Measurements from ENCODE around the gene INTS11.
A peak's percentile ranks its signal among the peaks of the same experiment; 100 is the strongest.

The INTS11 gene

DNA sequence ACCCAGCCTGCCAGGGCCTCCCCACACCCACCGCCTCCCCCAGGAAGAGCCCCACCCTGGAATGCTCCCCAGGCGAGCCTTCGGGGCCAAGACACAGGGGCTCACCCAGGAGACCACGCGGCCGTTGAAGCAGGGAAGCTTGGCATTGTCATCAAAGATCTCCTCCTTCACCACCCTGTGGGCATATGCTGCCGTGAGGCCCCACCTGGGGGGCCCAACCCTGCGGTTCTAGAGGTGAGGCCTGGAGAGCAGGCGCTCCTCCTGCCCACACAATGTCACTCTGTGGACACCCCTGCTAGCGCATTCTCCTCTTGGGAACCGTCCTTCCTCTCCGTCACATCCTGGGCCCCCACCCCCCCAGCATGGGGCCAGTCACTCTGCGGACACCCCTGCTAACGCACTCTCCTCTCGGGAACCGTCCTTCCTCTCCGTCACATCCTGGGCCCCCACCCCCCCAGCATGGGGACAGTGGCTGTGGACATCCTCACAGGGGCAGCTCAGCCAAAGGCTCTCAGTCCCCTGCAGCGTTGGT lies 18.2 kb upstream of the INTS11 start:
- DNase-seq, result no peak

DNA sequence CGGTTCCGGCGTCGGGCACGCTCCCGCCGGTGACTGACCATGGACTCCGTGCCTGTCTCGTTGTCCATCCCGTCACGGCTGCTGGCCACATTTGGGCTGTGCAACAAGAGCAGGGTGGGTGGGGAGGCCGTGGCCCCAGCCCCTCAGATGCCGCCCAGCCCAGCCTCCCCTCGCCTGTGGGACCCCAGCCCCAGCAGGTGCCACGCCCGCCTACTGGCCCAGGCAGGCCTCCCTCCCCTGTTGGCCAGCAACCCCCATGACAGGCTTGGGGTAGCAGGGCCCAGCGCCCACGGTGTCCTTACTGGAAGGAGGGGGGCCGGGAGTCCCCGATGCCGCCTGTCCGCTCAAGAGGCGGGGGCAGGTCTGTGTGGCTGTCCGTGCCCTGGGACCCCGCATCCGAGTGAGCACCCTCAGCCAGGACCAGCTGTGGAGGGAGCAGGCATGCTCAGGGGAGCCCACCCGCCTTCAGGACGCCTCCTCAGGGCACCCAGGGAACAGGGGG lies 17.7 kb upstream of the INTS11 start:
- no peak for DNase-seq

DNA sequence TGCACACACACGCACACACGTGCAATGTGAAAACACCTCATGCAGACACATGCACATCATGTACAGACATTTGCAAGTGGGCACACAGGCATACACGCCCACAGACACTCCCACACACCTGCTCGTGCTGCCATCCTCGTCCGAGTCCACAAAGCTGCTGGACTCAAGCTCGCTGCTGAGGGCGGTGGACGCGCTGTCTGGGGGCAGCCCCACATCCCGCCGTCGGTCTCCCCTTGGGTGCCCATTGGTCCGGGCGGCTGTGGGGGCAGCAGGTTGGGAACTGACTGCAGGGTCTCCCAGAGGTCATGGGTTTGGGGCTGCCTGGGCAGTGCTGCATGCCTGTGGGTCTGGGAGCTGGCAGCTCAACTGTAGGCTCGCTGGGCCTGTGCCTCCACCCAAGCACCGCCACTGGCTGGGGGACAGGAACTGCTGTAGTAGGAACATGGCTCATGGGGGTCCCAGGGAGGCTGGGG lies 17.1 kb upstream of the INTS11 start:
- no peak for DNase-seq

DNA sequence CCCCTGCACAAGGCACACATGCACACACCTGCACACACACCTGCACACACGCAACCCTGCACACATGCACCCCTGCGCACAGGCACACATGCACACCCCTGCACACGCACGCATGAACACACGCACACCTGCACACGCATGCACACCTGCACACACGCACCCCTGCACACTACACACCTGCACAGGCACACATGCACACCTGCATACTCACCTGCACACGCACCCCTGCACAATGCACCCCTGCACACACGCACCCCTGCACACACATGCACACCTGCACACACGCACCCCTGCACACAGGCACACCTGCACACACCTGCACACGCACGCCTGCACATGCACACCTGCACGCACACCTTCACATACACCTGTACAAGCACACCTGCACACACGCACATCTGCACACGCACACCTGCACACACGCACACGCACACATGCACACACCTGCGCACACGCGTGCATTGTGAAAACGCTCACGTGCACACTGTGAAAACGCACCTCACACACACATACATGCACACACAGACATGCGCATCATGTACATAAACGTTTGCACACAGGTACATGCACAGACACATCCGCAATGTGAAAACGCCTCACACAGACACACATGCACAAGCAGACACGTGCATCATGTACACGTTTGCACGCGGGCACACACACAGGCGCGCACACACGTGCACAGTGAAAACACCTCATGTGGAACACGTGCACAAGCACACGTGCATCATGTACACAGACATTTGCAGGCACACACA lies 16.5 kb upstream of the INTS11 start:
- DNase-seq, result no peak

DNA sequence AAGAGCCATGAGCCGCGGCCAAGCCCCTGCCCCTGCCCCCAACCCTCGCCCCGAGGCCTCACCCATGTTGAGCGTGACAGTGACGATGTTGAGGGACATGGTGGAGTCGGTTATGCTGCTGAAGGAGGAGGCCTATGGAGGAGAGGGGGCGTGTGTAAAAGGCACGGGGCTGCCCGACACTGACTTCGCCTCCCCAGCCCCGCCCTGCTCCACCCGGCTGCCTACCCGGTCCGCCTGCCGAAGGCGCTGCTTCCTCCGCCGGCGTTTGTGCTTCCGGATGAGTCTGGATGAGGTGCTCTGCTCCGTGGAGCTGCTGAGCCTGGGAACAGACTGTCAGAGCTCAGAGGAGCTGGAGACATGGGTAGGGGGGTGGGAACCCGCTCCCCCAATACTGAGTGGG lies 15.7 kb upstream of the INTS11 start:
- DNase-seq, result no peak

DNA sequence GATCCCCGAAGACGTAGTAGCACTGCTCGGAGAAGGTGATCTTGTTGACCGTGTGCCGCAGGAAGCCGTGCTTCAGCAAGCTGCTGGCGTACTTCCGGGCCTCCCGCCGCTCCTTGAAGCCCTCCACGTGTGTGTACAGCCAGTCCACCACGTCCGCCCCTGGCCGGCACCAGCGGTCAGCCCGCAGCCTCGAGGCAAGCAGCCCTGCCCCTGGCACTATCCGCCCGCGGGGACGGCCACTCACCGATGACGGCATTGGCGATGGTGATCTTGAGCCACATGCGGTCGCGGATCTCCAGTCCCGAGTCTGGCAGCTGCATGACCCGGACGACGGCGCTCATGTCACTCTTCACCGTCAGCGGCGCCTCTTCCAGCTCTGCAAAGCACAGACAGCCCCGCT lies 13.8 kb upstream of the INTS11 start:
- DNase-seq, result no peak

DNA sequence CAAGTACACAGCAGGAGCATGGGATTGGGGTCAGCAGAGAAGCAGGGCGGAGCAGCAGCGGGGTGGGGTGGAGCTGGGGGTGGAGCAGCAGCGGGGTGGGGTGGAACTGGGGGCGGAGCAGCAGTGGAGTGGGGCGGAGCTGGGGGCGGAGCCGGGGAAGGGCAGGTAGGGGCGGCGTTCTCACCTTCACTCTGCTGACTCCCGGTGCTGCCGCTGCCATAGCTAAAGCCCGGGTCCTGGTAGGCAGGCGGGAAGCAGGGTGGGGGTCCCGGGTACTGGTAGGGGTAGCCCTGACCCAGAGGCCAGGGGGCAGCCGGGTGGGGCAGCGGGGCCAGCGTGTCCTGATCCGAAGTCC lies 13.3 kb upstream of the INTS11 start:
- no peak for DNase-seq

DNA sequence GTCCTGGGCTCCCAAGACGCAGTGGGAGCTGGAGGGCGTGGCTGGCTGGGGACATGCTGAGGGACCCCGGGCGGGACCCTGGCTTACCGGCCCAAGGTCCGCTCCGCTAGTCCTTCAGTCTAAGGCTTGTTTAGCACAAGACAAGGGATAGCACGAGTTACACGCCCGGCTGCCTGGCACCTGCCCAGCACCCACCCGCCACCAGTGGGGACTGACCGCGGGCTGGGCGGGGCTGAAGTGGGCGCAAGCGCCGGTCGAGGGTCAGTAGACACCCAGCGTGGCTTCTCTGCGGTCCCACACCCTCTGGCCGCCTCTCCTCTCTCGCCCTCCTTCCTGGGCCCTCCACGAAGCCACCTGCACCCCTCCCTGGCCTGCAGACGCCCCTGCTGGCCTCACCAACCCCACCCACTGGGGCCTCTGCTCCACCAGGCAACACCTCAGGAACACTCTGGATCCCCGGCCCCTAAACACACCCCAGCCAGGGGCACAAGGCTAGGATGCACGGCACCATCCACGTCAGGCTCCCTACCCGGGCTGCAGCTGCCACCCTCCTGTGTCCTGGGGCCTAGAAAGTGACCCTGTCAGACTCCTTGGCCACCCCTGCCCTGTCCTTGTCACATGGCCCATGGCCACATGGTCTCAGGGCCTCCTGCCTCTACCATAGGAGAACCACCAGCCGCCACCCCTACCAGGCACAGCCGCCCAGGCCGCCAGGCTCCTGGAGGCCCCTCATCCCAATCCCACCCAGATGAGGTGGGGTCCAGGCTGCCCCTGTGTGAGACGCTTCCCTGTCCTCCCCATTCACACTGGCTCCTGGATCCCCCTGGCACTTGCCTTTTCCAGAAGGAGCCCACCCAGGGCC lies 12.7 kb upstream of the INTS11 start:
- DNase-seq, result no peak

DNA sequence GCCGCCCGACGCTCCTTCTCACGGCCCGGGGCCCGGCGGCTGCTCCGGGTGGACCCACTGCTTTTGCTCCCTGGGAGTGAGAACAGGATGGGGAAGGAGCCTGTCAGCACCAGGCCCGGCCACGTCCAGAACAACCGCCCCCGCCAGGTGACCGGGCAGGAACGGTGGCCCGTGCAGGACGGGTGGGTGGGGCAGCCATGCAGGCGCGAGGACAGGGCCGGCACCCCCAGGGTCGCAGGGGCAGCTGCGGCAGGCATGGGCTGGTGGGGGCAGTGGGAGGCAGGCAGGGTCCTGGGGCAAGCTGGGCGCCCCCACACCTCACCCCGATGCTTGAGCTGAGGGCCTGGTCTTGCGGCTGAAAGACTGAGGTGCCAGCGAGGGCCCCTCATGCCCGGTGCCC lies 12.0 kb upstream of the INTS11 start:
- DNase-seq, result no peak

DNA sequence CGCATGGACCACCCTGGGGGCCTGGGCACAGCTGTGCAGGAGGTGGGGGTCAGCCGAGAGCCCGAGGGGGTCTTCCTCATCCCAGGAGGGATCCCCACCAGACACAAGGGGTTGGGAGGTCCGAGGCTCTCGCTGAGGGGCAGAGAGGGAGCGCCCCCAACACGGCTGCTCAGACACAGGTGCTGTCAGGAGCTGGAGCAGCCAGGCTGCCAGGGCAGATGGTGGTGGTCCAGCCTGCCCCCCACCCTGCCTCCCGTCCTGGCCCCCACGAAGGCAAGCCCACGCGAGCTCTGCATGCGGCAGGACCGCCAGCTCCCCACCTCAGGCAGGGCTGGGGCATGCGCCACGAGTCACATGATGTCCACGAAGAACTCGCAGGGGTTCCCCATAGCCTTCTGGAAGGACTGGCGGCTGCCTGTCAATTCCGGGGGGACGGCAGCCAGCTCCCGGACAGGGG lies 11.4 kb upstream of the INTS11 start:
- DNase-seq, result no peak

DNA sequence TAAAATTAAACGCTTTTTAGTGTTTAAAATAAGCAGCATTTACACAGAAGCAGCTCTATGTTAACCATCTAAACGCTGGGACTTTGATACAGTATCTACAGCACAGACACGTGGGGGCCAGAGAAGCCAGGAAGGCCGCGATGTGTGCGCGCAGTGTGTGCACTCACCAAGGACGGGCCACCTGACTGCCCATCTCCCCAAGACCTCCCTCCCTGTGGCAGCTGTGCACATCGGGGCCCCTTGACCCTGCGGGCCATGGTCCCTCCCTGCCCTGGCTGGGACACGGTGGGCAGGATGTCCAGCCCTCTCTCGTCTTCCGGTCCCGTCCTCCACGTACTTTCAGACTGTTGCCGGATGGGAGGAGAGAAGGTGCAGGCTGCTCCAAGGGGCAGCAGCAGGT lies 10.8 kb upstream of the INTS11 start:
- DNase-seq, result no peak

DNA sequence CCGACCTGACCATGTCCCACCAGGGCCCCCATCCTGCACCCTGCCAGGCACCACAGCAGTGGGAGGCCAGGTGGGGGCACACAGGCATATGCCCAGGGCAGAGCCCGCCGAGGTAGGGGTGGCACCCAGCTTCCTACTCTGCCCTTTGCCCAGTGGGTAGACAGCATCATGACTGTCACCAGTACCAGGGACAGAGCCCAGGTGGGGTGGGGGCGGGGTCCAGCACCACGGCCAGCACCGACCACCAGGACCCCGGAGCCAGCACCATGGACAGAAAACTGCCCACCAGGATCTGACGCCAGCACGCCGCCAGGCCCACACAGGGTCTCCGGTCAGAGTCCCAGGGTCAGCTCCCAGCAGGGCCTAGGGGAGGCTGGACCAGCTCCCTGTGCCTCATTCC lies 10.4 kb upstream of the INTS11 start:
- no peak for DNase-seq

DNA sequence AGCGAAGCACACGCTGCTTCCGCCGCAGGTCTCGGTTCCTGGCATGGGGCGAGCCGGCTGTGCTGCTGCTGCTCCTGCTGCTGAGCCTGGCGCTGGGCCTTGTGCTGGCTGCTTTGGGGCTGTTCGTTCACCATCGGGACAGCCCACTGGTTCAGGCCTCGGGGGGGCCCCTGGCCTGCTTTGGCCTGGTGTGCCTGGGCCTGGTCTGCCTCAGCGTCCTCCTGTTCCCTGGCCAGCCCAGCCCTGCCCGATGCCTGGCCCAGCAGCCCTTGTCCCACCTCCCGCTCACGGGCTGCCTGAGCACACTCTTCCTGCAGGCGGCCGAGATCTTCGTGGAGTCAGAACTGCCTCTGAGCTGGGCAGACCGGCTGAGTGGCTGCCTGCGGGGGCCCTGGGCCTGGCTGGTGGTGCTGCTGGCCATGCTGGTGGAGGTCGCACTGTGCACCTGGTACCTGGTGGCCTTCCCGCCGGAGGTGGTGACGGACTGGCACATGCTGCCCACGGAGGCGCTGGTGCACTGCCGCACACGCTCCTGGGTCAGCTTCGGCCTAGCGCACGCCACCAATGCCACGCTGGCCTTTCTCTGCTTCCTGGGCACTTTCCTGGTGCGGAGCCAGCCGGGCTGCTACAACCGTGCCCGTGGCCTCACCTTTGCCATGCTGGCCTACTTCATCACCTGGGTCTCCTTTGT lies 9.2 kb upstream of the INTS11 start:
- no peak for DNase-seq

DNA sequence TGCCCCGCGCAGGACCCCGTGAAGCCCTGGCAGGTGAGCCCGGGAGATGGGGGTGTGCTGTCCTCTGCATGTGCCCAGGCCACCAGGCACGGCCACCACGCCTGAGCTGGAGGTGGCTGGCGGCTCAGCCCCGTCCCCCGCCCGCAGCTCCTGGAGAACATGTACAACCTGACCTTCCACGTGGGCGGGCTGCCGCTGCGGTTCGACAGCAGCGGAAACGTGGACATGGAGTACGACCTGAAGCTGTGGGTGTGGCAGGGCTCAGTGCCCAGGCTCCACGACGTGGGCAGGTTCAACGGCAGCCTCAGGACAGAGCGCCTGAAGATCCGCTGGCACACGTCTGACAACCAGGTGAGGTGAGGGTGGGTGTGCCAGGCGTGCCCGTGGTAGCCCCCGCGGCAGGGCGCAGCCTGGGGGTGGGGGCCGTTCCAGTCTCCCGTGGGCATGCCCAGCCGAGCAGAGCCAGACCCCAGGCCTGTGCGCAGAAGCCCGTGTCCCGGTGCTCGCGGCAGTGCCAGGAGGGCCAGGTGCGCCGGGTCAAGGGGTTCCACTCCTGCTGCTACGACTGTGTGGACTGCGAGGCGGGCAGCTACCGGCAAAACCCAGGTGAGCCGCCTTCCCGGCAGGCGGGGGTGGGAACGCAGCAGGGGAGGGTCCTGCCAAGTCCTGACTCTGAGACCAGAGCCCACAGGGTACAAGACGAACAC lies 8.5 kb upstream of the INTS11 start:
- DNase-seq, result no peak

DNA sequence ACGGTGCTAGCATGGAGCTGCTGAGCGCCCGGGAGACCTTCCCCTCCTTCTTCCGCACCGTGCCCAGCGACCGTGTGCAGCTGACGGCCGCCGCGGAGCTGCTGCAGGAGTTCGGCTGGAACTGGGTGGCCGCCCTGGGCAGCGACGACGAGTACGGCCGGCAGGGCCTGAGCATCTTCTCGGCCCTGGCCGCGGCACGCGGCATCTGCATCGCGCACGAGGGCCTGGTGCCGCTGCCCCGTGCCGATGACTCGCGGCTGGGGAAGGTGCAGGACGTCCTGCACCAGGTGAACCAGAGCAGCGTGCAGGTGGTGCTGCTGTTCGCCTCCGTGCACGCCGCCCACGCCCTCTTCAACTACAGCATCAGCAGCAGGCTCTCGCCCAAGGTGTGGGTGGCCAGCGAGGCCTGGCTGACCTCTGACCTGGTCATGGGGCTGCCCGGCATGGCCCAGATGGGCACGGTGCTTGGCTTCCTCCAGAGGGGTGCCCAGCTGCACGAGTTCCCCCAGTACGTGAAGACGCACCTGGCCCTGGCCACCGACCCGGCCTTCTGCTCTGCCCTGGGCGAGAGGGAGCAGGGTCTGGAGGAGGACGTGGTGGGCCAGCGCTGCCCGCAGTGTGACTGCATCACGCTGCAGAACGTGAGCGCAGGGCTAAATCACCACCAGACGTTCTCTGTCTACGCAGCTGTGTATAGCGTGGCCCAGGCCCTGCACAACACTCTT lies 7.7 kb upstream of the INTS11 start:
- no peak for DNase-seq

DNA sequence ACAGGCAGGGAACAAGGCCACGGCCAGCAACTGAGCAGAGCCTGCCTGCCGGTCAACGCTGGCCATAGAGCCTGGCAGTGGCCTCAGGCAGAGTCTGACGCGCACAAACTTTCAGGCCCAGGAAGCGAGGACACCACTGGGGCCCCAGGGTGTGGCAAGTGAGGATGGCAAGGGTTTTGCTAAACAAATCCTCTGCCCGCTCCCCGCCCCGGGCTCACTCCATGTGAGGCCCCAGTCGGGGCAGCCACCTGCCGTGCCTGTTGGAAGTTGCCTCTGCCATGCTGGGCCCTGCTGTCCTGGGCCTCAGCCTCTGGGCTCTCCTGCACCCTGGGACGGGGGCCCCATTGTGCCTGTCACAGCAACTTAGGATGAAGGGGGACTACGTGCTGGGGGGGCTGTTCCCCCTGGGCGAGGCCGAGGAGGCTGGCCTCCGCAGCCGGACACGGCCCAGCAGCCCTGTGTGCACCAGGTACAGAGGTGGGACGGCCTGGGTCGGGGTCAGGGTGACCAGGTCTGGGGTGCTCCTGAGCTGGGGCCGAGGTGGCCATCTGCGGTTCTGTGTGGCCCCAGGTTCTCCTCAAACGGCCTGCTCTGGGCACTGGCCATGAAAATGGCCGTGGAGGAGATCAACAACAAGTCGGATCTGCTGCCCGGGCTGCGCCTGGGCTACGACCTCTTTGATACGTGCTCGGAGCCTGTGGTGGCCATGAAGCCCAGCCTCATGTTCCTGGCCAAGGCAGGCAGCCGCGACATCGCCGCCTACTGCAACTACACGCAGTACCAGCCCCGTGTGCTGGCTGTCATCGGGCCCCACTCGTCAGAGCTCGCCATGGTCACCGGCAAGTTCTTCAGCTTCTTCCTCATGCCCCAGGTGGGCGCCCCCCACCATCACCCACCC lies 6.9 kb upstream of the INTS11 start, which contains the start of gene TAS1R3:
TAS1R3 (plus strand) TSS at position 213 of the 898 bp plus-strand sequence; CDS start at position 279, 66 bp downstream.
- peak in 1 of 2 experiments; percentile 34 for DNase-seq

DNA sequence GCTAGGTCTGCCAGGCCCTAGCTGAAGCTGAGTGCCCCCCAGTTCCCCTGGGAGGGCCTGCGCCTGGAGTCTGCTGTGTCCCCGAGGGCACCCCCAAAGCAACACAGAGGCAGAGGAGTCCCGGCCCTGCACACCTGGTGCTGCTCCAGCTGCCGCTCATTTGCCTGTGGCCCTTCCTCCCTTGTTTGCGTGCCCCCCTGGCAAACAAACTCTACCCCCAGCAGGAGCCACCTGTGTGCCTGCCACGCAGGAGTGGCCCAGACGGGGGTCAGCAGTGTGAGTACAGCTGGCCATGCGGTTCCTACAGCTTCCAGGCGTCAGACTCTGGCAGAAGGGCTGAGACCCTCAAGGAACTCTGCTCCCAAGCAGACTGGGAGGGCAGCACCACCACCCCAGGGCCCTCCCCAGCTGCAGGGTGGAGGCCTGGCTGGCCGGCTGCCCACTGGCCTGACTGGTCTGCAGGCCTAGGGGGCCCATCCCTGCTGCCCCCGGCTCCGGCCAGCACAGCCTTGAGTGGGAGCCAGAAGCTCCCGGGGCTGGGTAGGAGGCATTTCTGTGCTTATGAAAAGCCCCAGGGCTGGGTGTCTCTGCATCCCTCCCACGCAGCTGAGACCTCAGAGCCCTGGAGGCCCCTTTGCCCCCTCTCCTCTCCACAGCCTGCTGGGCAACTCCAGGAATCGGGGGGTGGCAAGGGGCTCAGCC lies 6.1 kb upstream of the INTS11 start:
- DNase-seq, result peak in 1 of 2 experiments; percentile 45

DNA sequence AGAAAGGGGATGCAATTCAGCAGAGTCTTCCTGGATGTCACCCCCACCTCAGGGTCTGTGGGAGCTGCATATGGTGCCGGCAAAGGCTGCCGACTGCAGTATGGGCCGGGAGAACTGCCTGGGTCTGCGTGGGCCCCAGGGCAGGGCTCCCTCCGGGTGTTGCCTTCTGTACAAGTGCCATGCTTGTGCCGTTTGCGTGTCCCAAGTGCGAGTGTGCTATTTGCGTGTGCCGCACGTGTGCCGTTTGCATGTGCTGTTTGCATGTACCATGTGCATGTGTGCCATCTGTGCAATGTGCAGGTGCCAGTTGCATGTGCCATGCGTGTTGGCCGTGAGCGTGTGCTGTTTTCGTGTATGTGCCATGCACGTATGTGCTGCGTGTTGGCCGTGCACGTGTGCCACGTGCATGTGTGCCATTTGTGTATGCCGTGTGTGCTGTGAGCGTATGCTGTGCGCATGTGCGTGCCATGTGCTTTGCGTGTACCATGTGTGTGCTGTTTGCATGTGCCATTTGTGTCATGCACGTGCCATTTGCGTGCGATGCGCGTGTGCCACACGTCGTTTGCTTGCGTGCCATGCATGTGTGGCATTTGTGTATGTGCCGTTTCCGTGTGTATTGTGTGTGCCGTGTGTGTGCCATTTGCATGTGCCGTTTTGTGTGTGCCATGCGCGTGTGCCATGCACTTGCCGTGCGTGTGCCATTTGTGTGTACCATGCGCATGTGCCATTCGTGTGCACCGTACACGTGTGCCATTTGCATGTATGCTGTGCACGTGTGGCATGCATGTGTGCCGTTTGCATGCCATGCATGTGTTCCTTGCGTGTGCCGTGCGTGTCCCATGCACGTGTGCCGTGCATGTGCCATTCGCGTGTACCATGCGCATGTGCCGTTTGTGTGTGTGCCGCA lies 5.1 kb upstream of the INTS11 start:
- no peak for DNase-seq

DNA sequence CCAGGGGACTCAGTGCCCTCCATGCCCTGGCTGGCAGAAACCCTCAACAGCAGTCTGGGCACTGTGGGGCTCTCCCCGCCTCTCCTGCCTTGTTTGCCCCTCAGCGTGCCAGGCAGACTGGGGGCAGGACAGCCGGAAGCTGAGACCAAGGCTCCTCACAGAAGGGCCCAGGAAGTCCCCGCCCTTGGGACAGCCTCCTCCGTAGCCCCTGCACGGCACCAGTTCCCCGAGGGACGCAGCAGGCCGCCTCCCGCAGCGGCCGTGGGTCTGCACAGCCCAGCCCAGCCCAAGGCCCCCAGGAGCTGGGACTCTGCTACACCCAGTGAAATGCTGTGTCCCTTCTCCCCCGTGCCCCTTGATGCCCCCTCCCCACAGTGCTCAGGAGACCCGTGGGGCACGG lies 3.8 kb upstream of the INTS11 start:
- no peak for DNase-seq

Measured in SHP77 (cell line).